Fibroblast of skin of back (primary cell): ENCODE results near the gene SUZ12.
"Not testable (repeated sequence)": the region's sequence is repeated elsewhere in the genome, so short reads cannot be mapped to it uniquely, and the experiment has no call there.

Experiments used
- DNase-seq: peaks from one replicate; pipeline ENCODE4 v3.0.0-alpha.2; 2013

SUZ12 gene

GRCh38 chr17:32042266-32042665, 105.5 kb downstream of the SUZ12 start:
- DNase-seq: not testable (repeated sequence)

DNA sequence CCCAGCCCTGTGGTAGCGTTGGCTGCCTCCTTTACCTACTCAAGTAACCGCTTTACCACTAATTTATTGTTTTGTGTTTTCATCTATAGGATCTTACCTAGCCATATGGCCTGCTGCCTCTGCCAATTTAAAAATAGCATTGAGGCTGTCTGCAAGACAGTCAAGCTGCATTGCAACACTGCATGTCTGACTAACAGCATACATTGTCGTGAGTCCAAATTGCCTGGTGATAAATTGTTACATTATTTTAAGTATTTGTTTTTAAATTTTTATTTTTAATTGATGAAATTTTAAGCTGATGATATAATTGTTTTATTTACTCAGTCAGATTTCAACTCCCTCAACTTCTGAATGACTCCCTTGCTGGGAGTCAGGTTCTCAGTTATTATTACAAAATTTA, 108.8 kb downstream of the SUZ12 start:
- not testable (repeated sequence) for DNase-seq

GRCh38 chr17:32047663-32048062, 110.9 kb downstream of the SUZ12 start:
- DNase-seq: not testable (repeated sequence)
